Measurements from ENCODE around the gene PLCG2. TPM values are rescaled to one million over a fixed set of nuclear protein-coding genes. Genes with fewer than 3 reads are reported as not detected.

PLCG2 gene
- total RNA-seq, 1 donor from 2014 or later: 12.4 TPM

- TF ChIP-seq CTCF (conservative IDR thresholded peaks at IDR 0.05): no peak
- Mint-ChIP-seq H3K27ac (no peak overlapping the region), H3K27me3 (no peaks in the 10 kb centered on the region), H3K9me3 (no peaks in the 10 kb centered on the region), H3K4me3 (no peak overlapping the region), H3K4me1 (ENCODE audit: unreplicated experiment) (no peaks in the 10 kb centered on the region), H3K36me3 (no peaks in the 10 kb centered on the region)
- no peak for DNase-seq (ENCODE audit: extremely low spot score, unreplicated experiment)
Observed at GRCh38 chr16:82002831-82003230, 223.7 kb downstream of the PLCG2 start.

GRCh38 chr16:82004601-82005000, 225.5 kb downstream of the PLCG2 start:
- H3K4me1 Mint-ChIP-seq (ENCODE audit: unreplicated experiment): no peaks in the 10 kb centered on the region
- DNase-seq (ENCODE audit: extremely low spot score, unreplicated experiment): no peak
- no peak overlapping the region for H3K4me3 Mint-ChIP-seq
- no peaks in the 10 kb centered on the region for H3K9me3 Mint-ChIP-seq
- H3K27me3 Mint-ChIP-seq: no peaks in the 10 kb centered on the region
- TF ChIP-seq CTCF (conservative IDR thresholded peaks at IDR 0.05): no peak
- peak overlapping the region; percentile 26 for H3K27ac Mint-ChIP-seq
- H3K36me3 Mint-ChIP-seq: no peaks in the 10 kb centered on the region

GRCh38 chr16:82005027-82005830, 226.1 kb downstream of the PLCG2 start:
- Mint-ChIP-seq H3K27ac (peak overlapping the region; percentile 26), H3K4me3 (no peak overlapping the region), H3K9me3 (no peaks in the 10 kb centered on the region), H3K27me3 (no peaks in the 10 kb centered on the region), H3K36me3 (no peaks in the 10 kb centered on the region), H3K4me1 (ENCODE audit: unreplicated experiment) (no peaks in the 10 kb centered on the region)
- no peak for TF ChIP-seq CTCF (conservative IDR thresholded peaks at IDR 0.05)
- DNase-seq (ENCODE audit: extremely low spot score, unreplicated experiment): no peak

- no peaks in the 10 kb centered on the region for H3K27me3 Mint-ChIP-seq
- DNase-seq (ENCODE audit: extremely low spot score, unreplicated experiment): no peak
- no peak overlapping the region for H3K4me3 Mint-ChIP-seq
- H3K4me1 Mint-ChIP-seq (ENCODE audit: unreplicated experiment): no peaks in the 10 kb centered on the region
- H3K27ac Mint-ChIP-seq: no peak overlapping the region
- no peak for TF ChIP-seq CTCF (conservative IDR thresholded peaks at IDR 0.05)
- no peaks in the 10 kb centered on the region for H3K9me3 Mint-ChIP-seq
- no peaks in the 10 kb centered on the region for H3K36me3 Mint-ChIP-seq
Observed at GRCh38 chr16:82006036-82006435, 226.9 kb downstream of the PLCG2 start.

- no peak for DNase-seq (ENCODE audit: extremely low spot score, unreplicated experiment)
- H3K36me3 Mint-ChIP-seq: no peaks in the 10 kb centered on the region
- H3K4me1 Mint-ChIP-seq (ENCODE audit: unreplicated experiment): no peaks in the 10 kb centered on the region
- no peaks in the 10 kb centered on the region for H3K27me3 Mint-ChIP-seq
- no peak for TF ChIP-seq CTCF (conservative IDR thresholded peaks at IDR 0.05)
- peaks cover 7% of the 10 kb centered on the region for H3K9me3 Mint-ChIP-seq
- H3K4me3 Mint-ChIP-seq: no peak overlapping the region
- no peak overlapping the region for H3K27ac Mint-ChIP-seq
Observed at GRCh38 chr16:82007189-82007588, 228.1 kb downstream of the PLCG2 start.
